GM12872 (cell line): ENCODE measurements around the gene TTYH1.
A peak's percentile ranks its signal among the peaks of the same experiment; 100 is the strongest.

ENCODE experiments used
- TF ChIP-seq, protein P1 (sequence below): IDR thresholded peaks from 3 replicates; pipeline ENCODE4 v1.5.1; 2011; ENCODE audit warnings: low read depth, mild to moderate bottlenecking, low read length, moderate library complexity; ENCODE audit not compliant: insufficient read depth

The TTYH1 gene

GRCh38 chr19:54470991-54471782 is 55.9 kb downstream of the TTYH1 start:
- TF ChIP-seq, protein P1, sequence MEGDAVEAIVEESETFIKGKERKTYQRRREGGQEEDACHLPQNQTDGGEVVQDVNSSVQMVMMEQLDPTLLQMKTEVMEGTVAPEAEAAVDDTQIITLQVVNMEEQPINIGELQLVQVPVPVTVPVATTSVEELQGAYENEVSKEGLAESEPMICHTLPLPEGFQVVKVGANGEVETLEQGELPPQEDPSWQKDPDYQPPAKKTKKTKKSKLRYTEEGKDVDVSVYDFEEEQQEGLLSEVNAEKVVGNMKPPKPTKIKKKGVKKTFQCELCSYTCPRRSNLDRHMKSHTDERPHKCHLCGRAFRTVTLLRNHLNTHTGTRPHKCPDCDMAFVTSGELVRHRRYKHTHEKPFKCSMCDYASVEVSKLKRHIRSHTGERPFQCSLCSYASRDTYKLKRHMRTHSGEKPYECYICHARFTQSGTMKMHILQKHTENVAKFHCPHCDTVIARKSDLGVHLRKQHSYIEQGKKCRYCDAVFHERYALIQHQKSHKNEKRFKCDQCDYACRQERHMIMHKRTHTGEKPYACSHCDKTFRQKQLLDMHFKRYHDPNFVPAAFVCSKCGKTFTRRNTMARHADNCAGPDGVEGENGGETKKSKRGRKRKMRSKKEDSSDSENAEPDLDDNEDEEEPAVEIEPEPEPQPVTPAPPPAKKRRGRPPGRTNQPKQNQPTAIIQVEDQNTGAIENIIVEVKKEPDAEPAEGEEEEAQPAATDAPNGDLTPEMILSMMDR: no peak

GRCh38 chr19:54473071-54473891 is 58.0 kb downstream of the TTYH1 start, which contains the start of gene CDC42EP5:
Gene CDC42EP5 (minus strand): TSS chr19:54473296. CDS start chr19:54465547, 7,749 bp downstream.
- TF ChIP-seq, protein P1: no peak

- TF ChIP-seq, protein P1: no peak
These were observed 58.7 kb downstream of the TTYH1 start for GRCh38 chr19:54473892-54474372.

GRCh38 chr19:54475706-54476105 is 60.4 kb downstream of the TTYH1 start:
- TF ChIP-seq, protein P1: no peak

- TF ChIP-seq, protein P1: no peak
These were observed 62.4 kb downstream of the TTYH1 start for GRCh38 chr19:54477650-54478049.

- TF ChIP-seq, protein P1: peak; percentile 84
These were observed 63.5 kb downstream of the TTYH1 start for GRCh38 chr19:54478677-54479266.

- TF ChIP-seq, protein P1: no peak
These were observed 64.8 kb downstream of the TTYH1 start for GRCh38 chr19:54480051-54480450.
